ENCODE data around the gene IRAK1.

IRAK1 gene

GRCh38 chrX:154019633-154020528, at the start of gene IRAK1 (continued):
- TF ChIP-seq ZFHX2 (tag by site-specific recombination; conservative IDR thresholded peaks at IDR 0.05) (no peak), ZNF791 (tag by site-specific recombination; IDR thresholded peaks at IDR 0.05) (no peak), GLIS1 (tag by site-specific recombination; IDR thresholded peaks at IDR 0.05) (no peak), ZSCAN5A (tag by site-specific recombination; IDR thresholded peaks at IDR 0.05) (no peak), ZBTB17 (tag by site-specific recombination; IDR thresholded peaks at IDR 0.05) (peak; percentile 51; the same call in 1 of the 2 replicates), ZSCAN4 (tag by site-specific recombination; IDR thresholded peaks at IDR 0.05) (no peak), ZNF555 (tag by site-specific recombination; conservative IDR thresholded peaks at IDR 0.05) (no peak), ZNF785 (tag by site-specific recombination; IDR thresholded peaks at IDR 0.05) (no peak), ZBTB26 (tag by site-specific recombination; optimal IDR thresholded peaks at IDR 0.05) (peak; percentile 14), ZNF580 (tag by site-specific recombination; IDR thresholded peaks at IDR 0.05) (no peak), BCL11A (tag by site-specific recombination; IDR thresholded peaks at IDR 0.05; ENCODE audit: low read depth) (no peak), ZNF560 (tag by site-specific recombination; IDR thresholded peaks at IDR 0.05; ENCODE audit: borderline replicate concordance) (no peak), REST (tag by site-specific recombination; IDR thresholded peaks at IDR 0.05) (no peak), ZNF747 (tag by site-specific recombination; IDR thresholded peaks at IDR 0.05) (no peak), ZNF302 (tag by site-specific recombination; IDR thresholded peaks at IDR 0.05; ENCODE audit: low read depth) (no peak), ZFP3 (tag by site-specific recombination; IDR thresholded peaks at IDR 0.05; ENCODE audit: low read depth) (no peak), ZFP69B (tag by site-specific recombination; IDR thresholded peaks at IDR 0.05) (no peak), ZNF626 (tag by site-specific recombination; IDR thresholded peaks at IDR 0.05) (no peak), PRDM4 (tag by site-specific recombination; IDR thresholded peaks at IDR 0.05) (no peak), YY1 (tag by site-specific recombination; IDR thresholded peaks at IDR 0.05) (peak; percentile 19), ZNF473 (tag by site-specific recombination; IDR thresholded peaks at IDR 0.05) (no peak), ZNF600 (tag by site-specific recombination; IDR thresholded peaks at IDR 0.05) (peak; percentile 22; the same call in 1 of the 2 replicates), ZNF366 (tag by site-specific recombination; conservative IDR thresholded peaks at IDR 0.05) (no peak), ZNF843 (tag by site-specific recombination; IDR thresholded peaks at IDR 0.05) (no peak), ZBTB1 (tag by site-specific recombination; IDR thresholded peaks at IDR 0.05) (no peak), YY2 (tag by site-specific recombination; IDR thresholded peaks at IDR 0.05) (no peak), HIC1 (tag by site-specific recombination; IDR thresholded peaks at IDR 0.05) (peak; percentile 11; the same call in 1 of the 2 replicates)
